ENCODE data around the gene SETD2. TPM values are rescaled to one million over a fixed set of nuclear protein-coding genes. Genes with fewer than 3 reads are reported as not detected.
"Not testable (repeated sequence)": the region's sequence is repeated elsewhere in the genome, so short reads cannot be mapped to it uniquely, and the experiment has no call there.

The SETD2 gene
- total RNA-seq, 4 donors from 2014 or later, result 70.3 to 92.1 (median 87.3) TPM

- Histone ChIP-seq H3K9me3 (no peaks in the 10 kb centered on the region), H3K36me3 (no peaks in the 10 kb centered on the region), H3K27me3 (no peaks in the 10 kb centered on the region), H3K4me3 (no peak overlapping the region), H3K4me1 (no peaks in the 10 kb centered on the region), H3K27ac (no peak overlapping the region)
- intact Hi-C loops (cut with DNase I; ENCODE audit: low total_unique reads), result no loop called here
- TF ChIP-seq POLR2A (IDR thresholded peaks at IDR 0.05), result no peak
- no peak for TF ChIP-seq CTCF (IDR thresholded peaks at IDR 0.05)
- DNase-seq, result no peak
These were observed 128.3 kb downstream of the SETD2 start for GRCh38 chr3:47035645-47036044.

- TF ChIP-seq POLR2A (IDR thresholded peaks at IDR 0.05) (no peak), CTCF (IDR thresholded peaks at IDR 0.05) (no peak)
- no peaks in the 10 kb centered on the region for H3K9me3 ChIP-seq
- no peak overlapping the region for H3K27ac ChIP-seq
- H3K4me1 ChIP-seq, result no peaks in the 10 kb centered on the region
- no peaks in the 10 kb centered on the region for H3K36me3 ChIP-seq
- no peaks in the 10 kb centered on the region for H3K27me3 ChIP-seq
- H3K4me3 ChIP-seq, result no peak overlapping the region
- DNase-seq, result no peak
- intact Hi-C loops (cut with DNase I; ENCODE audit: low total_unique reads), result no loop called here
These were observed 128.9 kb downstream of the SETD2 start for GRCh38 chr3:47034868-47035489.

GRCh38 chr3:47031041-47031440, 132.9 kb downstream of the SETD2 start:
- H3K4me1 ChIP-seq; intact Hi-C loops (cut with DNase I; ENCODE audit: low total_unique reads); DNase-seq; H3K36me3 ChIP-seq; H3K27me3 ChIP-seq; H3K27ac ChIP-seq; H3K4me3 ChIP-seq; H3K9me3 ChIP-seq: not testable (repeated sequence)

GRCh38 chr3:47028667-47029066, 135.2 kb downstream of the SETD2 start:
- Histone ChIP-seq H3K4me1 (no peaks in the 10 kb centered on the region), H3K9me3 (no peaks in the 10 kb centered on the region), H3K4me3 (no peak overlapping the region), H3K27ac (no peak overlapping the region), H3K27me3 (no peaks in the 10 kb centered on the region), H3K36me3 (no peaks in the 10 kb centered on the region)
- DNase-seq, result no peak
- no peak for TF ChIP-seq CTCF (IDR thresholded peaks at IDR 0.05)
- no peak for TF ChIP-seq POLR2A (IDR thresholded peaks at IDR 0.05)
- intact Hi-C loops (cut with DNase I; ENCODE audit: low total_unique reads), result no loop called here

GRCh38 chr3:47028146-47028545, 135.8 kb downstream of the SETD2 start:
- Histone ChIP-seq H3K36me3 (no peaks in the 10 kb centered on the region), H3K4me1 (no peaks in the 10 kb centered on the region), H3K4me3 (no peak overlapping the region), H3K27ac (no peak overlapping the region), H3K27me3 (no peaks in the 10 kb centered on the region), H3K9me3 (no peaks in the 10 kb centered on the region)
- no peak for TF ChIP-seq POLR2A (IDR thresholded peaks at IDR 0.05)
- no peak for TF ChIP-seq CTCF (IDR thresholded peaks at IDR 0.05)
- intact Hi-C loops (cut with DNase I; ENCODE audit: low total_unique reads), result no loop called here
- no peak for DNase-seq

GRCh38 chr3:47026432-47026831, 137.5 kb downstream of the SETD2 start:
- H3K4me1 ChIP-seq; intact Hi-C loops (cut with DNase I; ENCODE audit: low total_unique reads); DNase-seq; H3K36me3 ChIP-seq; H3K9me3 ChIP-seq; H3K4me3 ChIP-seq; H3K27me3 ChIP-seq; H3K27ac ChIP-seq: not testable (repeated sequence)

Data from uterus (tissue), 4 donors.